Stromal cell of bone marrow (primary cell): Measurements from ENCODE around the gene KDM4B.
A peak's percentile ranks its signal among the peaks of the same experiment; 100 is the strongest.
"Not testable (repeated sequence)": the region's sequence is repeated elsewhere in the genome, so short reads cannot be mapped to it uniquely, and the experiment has no call there.

Experiments
- DNase-seq: peaks from one replicate; pipeline ENCODE4 v3.0.0-alpha.2; 2012; ENCODE audit warnings: low read depth

KDM4B gene

DNA sequence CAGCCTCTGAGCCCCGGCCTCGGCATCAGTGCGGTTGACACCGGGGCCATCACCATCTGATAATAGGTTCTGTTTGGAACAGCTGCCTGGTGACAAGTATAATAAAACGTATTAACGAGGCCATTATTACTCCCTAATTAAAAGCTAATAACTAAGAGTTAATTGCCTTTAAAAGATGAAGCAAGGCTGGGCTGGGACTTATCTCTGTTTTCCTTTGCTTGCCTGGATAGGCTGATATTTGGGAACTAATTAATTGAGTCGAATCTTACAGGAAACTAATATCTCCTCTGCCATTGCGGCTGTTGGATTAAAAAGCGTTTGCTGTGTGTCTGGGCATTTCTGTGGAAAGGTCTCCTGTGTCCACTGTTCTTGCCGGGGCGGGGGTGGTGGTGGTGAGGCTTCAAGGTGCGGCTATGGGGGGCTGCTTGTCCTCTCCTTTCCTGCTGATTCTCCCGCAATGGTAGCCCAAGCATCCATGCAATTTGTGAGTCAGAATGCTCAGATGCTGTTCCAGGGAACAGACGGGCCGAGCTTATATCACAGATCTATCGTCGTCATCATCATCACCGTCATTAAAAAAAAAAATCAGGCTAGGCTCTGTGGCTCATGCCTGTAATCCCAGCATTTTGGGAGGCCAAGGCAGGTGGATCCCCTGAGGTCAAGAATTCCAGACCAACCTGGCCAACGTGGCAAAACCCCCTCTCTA, 209.0 kb downstream of the KDM4B start:
- DNase-seq, result no peak

DNA sequence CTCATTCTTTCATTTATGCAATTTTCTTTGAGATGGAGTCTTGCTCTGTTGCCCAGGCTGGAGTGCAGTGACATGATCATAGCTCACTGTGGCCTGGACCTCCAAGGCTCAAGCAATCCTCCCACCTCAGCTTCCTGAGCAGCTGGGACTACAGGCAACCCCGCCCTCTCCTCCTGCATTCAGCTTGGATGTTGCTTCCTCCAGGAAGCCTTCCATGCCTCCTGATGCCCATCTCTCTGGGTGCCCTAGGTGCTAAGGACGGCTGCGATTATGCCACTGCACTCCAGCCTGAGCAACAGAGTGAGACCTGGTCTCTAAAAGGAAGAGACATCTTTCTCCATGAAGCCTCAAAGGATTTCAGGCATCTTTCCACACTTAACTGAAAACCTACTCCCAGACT, 209.9 kb downstream of the KDM4B start:
- no peak for DNase-seq

DNA sequence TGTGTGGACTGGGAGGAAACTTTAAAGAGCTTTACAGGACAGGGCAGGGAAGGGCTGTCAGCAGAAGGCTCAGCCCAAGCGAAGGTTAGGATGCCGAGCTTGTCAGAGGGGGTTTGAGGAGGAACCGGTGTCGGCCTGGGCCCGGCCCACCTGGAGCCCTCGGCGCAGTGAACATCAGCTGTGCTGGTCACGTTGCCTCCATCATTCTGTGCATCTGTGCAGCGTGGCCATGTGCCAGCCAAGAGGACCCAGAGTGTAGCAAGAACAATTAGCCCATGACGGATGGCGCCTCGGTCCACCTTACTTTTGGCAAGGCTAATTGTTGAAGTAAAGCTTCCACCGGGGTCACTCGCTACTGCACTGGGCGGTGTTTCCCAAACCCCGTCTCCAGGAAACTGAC, 210.3 kb downstream of the KDM4B start:
- DNase-seq, result no peak

DNA sequence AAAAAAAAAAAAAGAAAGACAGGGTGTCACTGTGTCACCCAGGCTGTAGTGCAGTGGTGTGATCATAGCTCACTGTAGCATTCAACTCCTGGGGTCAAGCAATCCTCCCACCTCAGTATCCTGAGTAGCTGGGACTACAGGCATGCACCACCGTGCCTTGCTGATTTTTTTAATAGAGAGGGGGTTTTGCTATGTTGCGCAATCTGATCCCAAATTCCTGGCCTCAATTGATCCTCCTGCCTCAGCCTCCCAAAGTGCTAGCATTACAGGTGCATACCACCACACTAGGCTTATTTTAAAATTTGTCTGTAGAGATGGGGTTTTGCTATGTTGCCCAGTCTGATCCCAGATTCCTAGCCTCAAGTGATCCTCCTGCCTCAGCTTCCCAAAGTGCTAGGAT, 212.4 kb downstream of the KDM4B start:
- DNase-seq, result no peak

DNA sequence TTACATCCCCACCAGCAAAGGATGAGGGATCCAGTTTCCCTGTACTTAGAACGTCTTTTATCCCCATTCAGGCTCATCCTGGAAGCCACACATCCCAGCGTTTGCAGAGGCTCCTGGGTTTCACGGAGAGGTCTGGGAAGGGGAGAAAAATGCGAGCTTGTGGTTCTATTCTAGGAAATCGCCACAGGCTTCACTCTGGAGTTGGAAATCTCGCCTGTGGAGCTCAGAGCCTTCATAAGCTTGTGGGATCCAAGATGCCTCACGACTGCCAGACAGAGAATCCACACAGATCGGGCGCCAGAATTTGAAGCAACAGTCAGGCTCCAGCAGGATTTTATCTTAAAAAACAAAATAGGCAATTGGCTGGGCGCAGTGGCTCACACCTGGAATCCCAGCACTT, 213.8 kb downstream of the KDM4B start:
- no peak for DNase-seq

DNA sequence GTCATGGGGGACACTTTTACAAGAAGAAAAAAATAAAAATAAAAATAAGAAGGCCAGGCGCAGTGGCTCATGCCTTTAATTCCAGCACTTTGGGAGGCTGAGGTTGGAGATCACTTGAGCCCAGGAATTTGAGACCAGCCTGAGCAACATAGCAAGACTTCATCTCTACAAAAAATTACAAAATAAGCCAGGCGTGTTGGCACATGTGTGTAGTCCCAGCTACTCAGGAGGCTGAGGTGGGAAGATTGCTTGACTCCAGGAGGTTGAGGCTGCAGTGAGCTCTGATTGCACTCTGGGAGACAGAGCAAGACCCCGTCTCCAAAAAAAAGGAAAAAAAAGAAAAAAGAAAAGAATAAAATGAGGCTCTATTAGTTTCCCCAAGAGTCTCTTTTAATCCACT, 214.7 kb downstream of the KDM4B start:
- DNase-seq, result no peak

DNA sequence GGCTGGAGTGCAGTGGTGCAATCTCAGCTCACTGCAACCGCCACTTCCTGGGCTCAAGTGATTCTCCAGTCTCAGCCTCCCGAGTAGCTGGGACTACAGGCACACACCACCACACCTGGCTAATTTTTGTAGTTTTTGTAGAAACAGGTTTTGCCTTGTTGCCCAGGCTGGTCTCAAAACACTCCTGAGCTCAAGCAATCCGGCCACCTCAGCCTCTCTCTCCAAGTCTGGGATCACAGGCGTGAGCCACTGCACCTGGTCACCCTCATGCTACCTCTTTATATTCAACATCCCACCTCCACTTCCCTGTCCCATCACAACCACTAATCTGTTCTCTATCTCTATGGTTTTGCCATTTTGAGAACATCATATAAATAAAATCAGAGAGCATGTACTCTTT, 216.0 kb downstream of the KDM4B start:
- DNase-seq, result no peak

DNA sequence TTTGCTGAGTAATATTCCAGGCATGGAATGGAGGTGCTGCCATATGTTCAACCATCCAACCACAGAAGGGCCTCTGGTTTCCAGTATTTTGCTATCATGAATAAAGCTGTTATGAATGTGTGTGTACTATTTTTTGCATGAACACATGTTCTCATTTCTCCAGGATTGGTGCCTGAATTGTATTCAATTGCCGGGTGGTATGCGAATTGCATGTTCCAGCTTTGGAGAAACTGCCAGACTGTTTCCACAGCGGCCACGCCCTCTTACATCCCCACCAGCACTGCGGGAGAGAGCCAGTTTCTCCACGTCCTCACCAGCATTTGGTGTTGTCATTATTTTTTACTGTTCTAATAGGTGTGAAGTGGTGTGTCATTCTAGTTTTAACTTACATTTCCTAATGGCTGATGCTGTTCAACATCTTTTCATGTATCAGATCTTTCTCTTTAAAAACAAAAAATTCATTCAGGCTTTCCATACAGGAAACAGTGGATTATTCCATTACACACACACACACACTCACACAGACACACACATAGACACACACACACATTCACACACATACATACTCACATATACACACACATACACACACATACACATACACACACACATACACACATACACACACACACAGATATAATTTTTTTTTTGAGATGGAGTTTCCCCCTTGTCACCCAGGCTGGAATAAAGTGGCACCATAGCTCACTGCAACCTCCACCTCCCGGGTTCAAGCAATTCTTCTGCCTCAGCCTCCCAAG, 217.6 kb downstream of the KDM4B start:
- DNase-seq, result peak; percentile 68

DNA sequence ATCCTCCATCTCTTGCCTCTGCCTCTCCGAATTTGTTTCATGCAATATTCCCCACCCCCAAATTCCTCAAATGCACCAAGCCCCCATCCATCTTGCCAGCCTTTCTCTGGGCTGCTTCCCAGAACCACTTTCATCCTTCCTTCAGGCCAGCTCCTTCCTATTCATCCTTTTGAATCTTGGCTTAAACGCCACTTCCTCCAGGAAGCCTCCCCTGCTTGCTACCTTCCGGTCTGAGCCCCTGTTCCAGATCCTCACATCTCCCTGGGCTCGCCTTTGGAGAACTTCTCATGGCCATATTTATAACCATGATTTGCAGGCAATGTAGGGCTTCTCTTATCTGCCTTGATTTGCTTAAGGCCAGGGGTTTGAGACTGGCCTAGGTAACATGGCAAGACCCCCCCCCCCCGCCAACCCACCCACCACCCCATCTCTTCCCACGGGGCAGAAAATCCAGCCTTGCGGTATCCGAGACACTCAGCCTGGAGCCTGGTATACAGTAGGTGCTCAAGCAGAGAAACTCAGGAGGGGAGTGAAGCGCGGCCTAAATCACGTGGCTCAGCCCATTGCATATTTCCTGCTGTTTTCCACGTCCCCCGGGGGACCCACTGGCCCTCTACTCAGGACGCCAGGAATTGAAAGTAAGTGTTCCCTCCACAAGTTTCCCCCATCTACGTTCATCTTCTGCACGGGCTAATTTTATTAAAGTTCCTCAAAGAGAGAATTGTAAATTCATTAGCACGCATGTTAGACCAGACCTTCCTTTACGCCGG, 219.8 kb downstream of the KDM4B start:
- DNase-seq, result no peak

DNA sequence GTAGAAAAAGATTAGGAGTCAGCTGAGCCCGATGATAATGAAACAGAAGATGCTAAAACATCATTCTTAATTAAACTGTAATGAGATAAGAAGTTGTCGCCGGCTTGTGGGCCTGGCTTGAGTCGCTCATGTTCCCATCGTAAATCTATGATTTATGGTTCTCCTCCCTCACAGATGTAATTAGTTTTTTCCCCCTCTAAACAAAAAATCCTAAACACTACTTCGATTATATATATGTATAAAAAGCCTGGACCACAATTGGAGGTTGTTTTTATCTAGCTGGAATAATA, 220.3 kb downstream of the KDM4B start:
- DNase-seq, result no peak

DNA sequence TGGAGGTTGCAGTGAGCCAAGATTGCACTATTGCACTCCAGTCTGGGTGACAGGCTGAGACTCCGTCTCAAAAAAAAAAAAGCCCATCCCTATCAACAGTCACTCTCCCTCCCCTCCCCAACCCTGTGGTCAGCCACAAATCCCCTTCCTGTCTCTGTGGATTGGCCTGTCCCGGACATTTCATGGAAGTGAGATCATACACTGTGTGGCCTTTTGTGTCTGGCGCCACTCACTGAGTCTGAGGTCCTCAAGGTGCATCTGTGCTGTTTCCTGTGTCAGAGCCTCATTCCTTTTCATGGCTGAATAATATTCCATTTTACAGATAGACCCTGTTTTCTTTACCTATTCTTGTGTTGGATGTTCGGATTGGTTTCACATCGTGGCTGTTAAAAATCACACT, 222.2 kb downstream of the KDM4B start:
- no peak for DNase-seq

DNA sequence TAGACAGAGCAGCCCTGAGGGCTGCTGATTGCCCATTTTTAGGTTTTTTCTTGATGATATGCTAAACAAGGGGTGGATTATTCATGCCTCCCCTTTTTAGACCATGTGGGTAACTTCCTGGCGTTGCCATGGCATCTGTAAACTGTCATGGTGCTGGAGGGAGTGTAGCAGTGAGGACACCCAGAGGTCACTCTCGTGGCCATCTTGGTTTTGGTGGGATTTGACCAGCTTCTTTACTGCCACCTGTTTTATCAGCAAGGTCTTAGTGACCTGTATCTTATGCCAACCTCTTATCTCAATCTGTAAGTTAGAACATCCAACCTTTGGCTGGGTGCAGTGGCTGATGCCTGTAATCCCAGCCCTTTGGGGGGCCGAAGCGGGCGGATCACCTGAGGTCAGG, 223.7 kb downstream of the KDM4B start:
- DNase-seq, result no peak

DNA sequence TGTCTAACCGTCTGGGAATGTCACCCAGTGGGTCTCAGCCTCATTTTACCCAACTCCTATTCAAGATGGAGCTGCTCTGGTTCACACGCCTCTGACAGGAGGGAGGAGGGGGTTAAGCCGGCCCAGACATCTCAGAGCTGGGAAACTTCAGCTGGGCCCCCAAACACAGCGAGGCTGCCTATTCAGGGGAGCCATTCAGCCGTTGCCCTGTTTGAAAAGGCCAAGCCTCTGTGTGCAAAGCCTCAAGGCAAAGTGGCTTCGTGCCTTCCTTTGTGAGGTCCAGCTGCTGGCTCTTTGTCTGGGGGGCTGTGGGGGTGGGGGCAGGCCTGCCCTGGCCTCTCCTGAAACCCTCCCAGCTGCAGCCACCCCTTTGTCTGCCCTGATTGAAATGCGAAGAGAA, 224.3 kb downstream of the KDM4B start:
- no peak for DNase-seq

DNA sequence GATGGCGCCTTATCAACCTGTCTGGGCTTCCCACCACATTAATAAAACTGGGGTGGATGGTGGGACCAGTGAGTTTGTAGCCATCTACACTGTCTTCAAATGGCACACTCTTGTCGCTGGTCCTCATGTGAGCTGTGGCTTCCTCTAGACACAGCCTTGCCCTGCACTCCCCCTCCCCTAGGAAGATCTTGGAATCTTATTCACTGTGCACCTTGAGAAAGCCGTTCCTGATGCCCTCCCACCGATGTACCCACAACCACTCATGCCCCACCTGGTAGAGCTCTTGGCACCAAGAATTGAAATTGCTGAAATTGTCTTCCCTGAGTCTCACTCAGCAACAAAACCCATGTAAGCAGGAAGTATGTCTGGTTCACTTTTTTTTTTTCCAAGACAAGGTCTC, 225.7 kb downstream of the KDM4B start:
- no peak for DNase-seq

DNA sequence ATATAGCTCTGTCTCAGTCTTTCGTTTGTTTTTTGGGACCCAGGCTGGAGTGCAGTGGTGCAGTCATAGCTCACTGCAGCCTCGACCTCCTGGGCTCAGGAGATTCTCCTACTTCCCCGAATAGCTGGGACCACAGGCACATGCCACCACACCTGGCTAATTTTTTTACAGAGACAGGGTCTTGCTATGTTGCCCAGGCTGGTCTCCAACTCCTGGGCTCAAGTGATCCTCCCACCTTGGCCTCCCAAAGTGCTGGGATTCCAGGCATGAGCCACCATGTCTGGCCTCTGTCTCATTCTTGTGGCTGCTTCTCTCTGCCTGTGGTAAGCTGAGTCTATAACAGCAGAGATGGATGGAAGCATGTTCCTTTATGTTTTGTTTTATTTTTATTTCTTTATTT, 226.7 kb downstream of the KDM4B start:
- not testable (repeated sequence) for DNase-seq

DNA sequence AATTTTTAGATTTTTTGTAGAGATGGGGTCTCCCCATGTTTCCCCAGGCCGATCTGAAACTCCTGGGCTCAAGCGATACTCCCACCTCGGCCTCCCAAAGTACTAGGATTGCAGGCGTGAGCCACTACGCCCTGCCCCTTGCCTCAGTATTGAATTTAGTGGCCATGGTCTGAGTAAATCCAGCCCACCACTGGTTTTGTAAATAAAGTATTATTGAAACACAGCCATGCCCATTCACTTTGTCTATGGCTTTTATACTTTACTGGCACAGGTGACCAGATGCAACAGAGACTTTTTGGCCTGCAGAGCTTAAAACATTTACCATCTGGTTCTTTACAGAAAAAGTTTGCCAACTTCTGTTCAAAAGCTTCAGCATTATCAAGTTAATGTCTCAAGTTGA, 227.9 kb downstream of the KDM4B start:
- no peak for DNase-seq

DNA sequence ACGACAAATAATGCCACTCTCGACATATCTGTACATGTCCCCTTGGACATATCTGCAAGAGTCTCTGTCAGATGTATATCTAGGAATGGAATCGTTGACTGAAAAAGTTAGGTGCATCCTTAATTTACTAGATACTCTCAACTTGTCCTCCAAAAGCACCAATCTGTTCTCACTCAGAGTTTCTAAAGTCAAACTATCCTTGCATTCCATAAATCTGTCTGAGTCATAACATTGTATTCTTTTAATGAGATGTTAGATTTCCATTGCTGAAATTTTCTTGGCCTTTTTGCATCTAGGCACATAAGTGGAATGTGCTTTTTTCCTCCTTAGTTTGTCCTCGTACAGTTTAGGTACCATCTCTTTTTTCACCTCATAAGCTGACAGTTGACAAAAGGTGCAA, 231.9 kb downstream of the KDM4B start:
- no peak for DNase-seq

DNA sequence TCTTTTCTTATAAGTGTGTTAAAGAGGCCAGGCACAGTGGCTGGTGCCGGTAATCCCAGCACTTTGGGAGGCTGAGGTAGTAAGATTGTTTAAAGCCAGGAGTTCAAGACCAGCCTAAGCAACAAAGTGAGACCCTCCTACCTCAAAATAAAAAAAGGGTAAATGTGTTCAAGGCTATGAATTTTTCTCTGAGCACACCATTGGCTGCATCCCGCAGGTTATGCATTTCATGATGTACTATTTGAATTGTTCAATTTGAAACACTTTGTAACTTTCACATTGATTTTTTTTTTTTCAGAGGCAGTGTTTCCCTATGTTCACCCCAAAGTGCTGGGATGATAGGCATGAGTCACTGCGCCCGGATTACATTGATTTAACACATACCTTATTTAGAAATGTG, 233.6 kb downstream of the KDM4B start:
- no peak for DNase-seq
